GM18858 (cell line): ENCODE measurements around the gene CCR4.
"Not testable (repeated sequence)": the region's sequence is repeated elsewhere in the genome, so short reads cannot be mapped to it uniquely, and the experiment has no call there.

Experiments
- ATAC-seq: cut with Tn5 transposase; IDR thresholded peaks from one replicate; pipeline ENCODE4 v1.9.1; 2021; ENCODE audit not compliant: unreplicated experiment

The CCR4 gene

GRCh38 chr3:32950516-32950915, 928 bp upstream of the CCR4 start:
- no peak for ATAC-seq

- ATAC-seq, result no peak
Measured at GRCh38 chr3:32952369-32953077, 1.1 kb downstream of the CCR4 start.

- ATAC-seq, result no peak
Measured at GRCh38 chr3:32954506-32954905, 3.1 kb downstream of the CCR4 start.

- ATAC-seq, result no peak
Measured at GRCh38 chr3:32956750-32957570, 5.5 kb downstream of the CCR4 start.

GRCh38 chr3:32958509-32958908, 7.1 kb downstream of the CCR4 start:
- no peak for ATAC-seq

- no peak for ATAC-seq
Measured at GRCh38 chr3:32959371-32959770, 7.9 kb downstream of the CCR4 start.

GRCh38 chr3:32960404-32961170, 9.1 kb downstream of the CCR4 start:
- ATAC-seq, result peak; percentile 87

- ATAC-seq, result no peak
Measured at GRCh38 chr3:32961189-32961715, 9.8 kb downstream of the CCR4 start.

GRCh38 chr3:32963871-32964270, 12.4 kb downstream of the CCR4 start:
- ATAC-seq, result no peak

- not testable (repeated sequence) for ATAC-seq
Measured at GRCh38 chr3:32964781-32965180, 13.3 kb downstream of the CCR4 start.

GRCh38 chr3:32965617-32966213, 14.3 kb downstream of the CCR4 start:
- not testable (repeated sequence) for ATAC-seq

GRCh38 chr3:32966627-32967026, 15.2 kb downstream of the CCR4 start:
- ATAC-seq, result not testable (repeated sequence)

- ATAC-seq, result no peak
Measured at GRCh38 chr3:32968166-32968919, 16.9 kb downstream of the CCR4 start.

GRCh38 chr3:32968920-32969389, 17.5 kb downstream of the CCR4 start:
- ATAC-seq, result no peak

GRCh38 chr3:32969656-32970055, 18.2 kb downstream of the CCR4 start:
- no peak for ATAC-seq

GRCh38 chr3:32971291-32971690, 19.8 kb downstream of the CCR4 start:
- ATAC-seq, result not testable (repeated sequence)

- ATAC-seq, result no peak
Measured at GRCh38 chr3:32972482-32973146, 21.2 kb downstream of the CCR4 start.

- peak; percentile 84 for ATAC-seq
Measured at GRCh38 chr3:32973982-32974381, 22.5 kb downstream of the CCR4 start.

- no peak for ATAC-seq
Measured at GRCh38 chr3:32975891-32976595, 24.6 kb downstream of the CCR4 start.
